ENCODE data around the gene ASTN1. TPM values are rescaled to one million over a fixed set of nuclear protein-coding genes. Genes with fewer than 3 reads are reported as not detected.

Gene ASTN1
- total and polyA plus RNA-seq, 4 experiments from 2014 or later, result not detected

- ChIA-PET POLR2A (ENCODE audit: partially characterized antibody) (no interaction called here), CTCF (ENCODE audit: partially characterized antibody) (no interaction called here)
- peaks cover 0 to 10% (median 4%) of the 10 kb centered on the region in 8 donors for H3K9me3 Mint-ChIP-seq
- no peak overlapping the region for H3K27ac Mint-ChIP-seq
- Histone ChIP-seq H3K9me3 (ENCODE audit: control insufficient read depth in 1 of 2, low read length in 2 of 2) (no peaks in the 10 kb centered on the region), H3K27me3 (ENCODE audit: insufficient read depth, low read length) (no peaks in the 10 kb centered on the region), H3K4me1 (ENCODE audit: insufficient read depth, low read length) (no peaks in the 10 kb centered on the region), H3K27ac (ENCODE audit: low read depth, low read length) (no peak overlapping the region), H3K36me3 (ENCODE audit: insufficient read depth, low read length) (no peaks in the 10 kb centered on the region), H3K4me3 (ENCODE audit: low read length in 2 of 2) (no peak overlapping the region)
- H3K4me1 Mint-ChIP-seq, result peaks cover 0 to 2% (median 0%) of the 10 kb centered on the region in 4 donors
- H3K4me3 Mint-ChIP-seq, result no peak overlapping the region
- H3K27me3 Mint-ChIP-seq, result peaks cover 12 to 16% of the 10 kb centered on the region in 2 donors
- H3K36me3 Mint-ChIP-seq, result no peaks in the 10 kb centered on the region
- DNase-seq, result no peak
- intact Hi-C loops (cut with micrococcal nuclease), result no loop called here
Observed at GRCh38 chr1:177174921-177175634, 10.6 kb upstream of the ASTN1 start.

GRCh38 chr1:177173976-177174375 lies 9.5 kb upstream of the ASTN1 start:
- Mint-ChIP-seq H3K27me3 (peaks cover 11 to 14% of the 10 kb centered on the region in 2 donors), H3K36me3 (no peaks in the 10 kb centered on the region), H3K9me3 (peaks cover 0 to 10% (median 4%) of the 10 kb centered on the region in 8 donors), H3K27ac (no peak overlapping the region), H3K4me1 (peaks cover 0 to 2% (median 0%) of the 10 kb centered on the region in 4 donors), H3K4me3 (no peak overlapping the region)
- no peak for DNase-seq
- H3K4me1 ChIP-seq (ENCODE audit: insufficient read depth, low read length), result no peaks in the 10 kb centered on the region
- no peak overlapping the region for H3K4me3 ChIP-seq (ENCODE audit: low read length in 2 of 2)
- CTCF ChIA-PET (ENCODE audit: partially characterized antibody), result interaction anchor here (0.7 kb wide), 1 partner anchor 9 kb away, joined by 3 read pairs; no protein-coding TSS in a partner anchor
- no peak overlapping the region for H3K27ac ChIP-seq (ENCODE audit: low read depth, low read length)
- no peaks in the 10 kb centered on the region for H3K9me3 ChIP-seq (ENCODE audit: control insufficient read depth in 1 of 2, low read length in 2 of 2)
- intact Hi-C loops (cut with micrococcal nuclease), result no loop called here
- no peaks in the 10 kb centered on the region for H3K36me3 ChIP-seq (ENCODE audit: insufficient read depth, low read length)
- H3K27me3 ChIP-seq (ENCODE audit: insufficient read depth, low read length), result no peaks in the 10 kb centered on the region
- POLR2A ChIA-PET (ENCODE audit: partially characterized antibody), result no interaction called here

GRCh38 chr1:177172866-177173265 lies 8.4 kb upstream of the ASTN1 start:
- POLR2A ChIA-PET (ENCODE audit: partially characterized antibody), result no interaction called here
- H3K4me3 Mint-ChIP-seq, result no peak overlapping the region
- H3K9me3 ChIP-seq (ENCODE audit: control insufficient read depth in 1 of 2, low read length in 2 of 2), result no peaks in the 10 kb centered on the region
- intact Hi-C loops (cut with micrococcal nuclease), result no loop called here
- H3K9me3 Mint-ChIP-seq, result peaks cover 0 to 7% (median 4%) of the 10 kb centered on the region in 8 donors
- H3K27ac Mint-ChIP-seq, result no peak overlapping the region
- no peak overlapping the region for H3K27ac ChIP-seq (ENCODE audit: low read depth, low read length)
- CTCF ChIA-PET (ENCODE audit: partially characterized antibody), result no interaction called here
- no peak overlapping the region for H3K4me3 ChIP-seq (ENCODE audit: low read length in 2 of 2)
- H3K4me1 Mint-ChIP-seq, result peaks cover 0 to 2% (median 0%) of the 10 kb centered on the region in 4 donors
- no peaks in the 10 kb centered on the region for H3K36me3 ChIP-seq (ENCODE audit: insufficient read depth, low read length)
- DNase-seq, result no peak
- no peaks in the 10 kb centered on the region for H3K36me3 Mint-ChIP-seq
- H3K4me1 ChIP-seq (ENCODE audit: insufficient read depth, low read length), result no peaks in the 10 kb centered on the region
- H3K27me3 ChIP-seq (ENCODE audit: insufficient read depth, low read length), result no peaks in the 10 kb centered on the region
- peaks cover 11 to 12% of the 10 kb centered on the region in 2 donors for H3K27me3 Mint-ChIP-seq

GRCh38 chr1:177172272-177172671 lies 7.8 kb upstream of the ASTN1 start:
- CTCF ChIA-PET (ENCODE audit: partially characterized antibody), result no interaction called here
- peaks cover 11 to 12% of the 10 kb centered on the region in 2 donors for H3K27me3 Mint-ChIP-seq
- H3K9me3 Mint-ChIP-seq, result peaks cover 0 to 7% (median 4%) of the 10 kb centered on the region in 8 donors
- H3K4me3 ChIP-seq (ENCODE audit: low read length in 2 of 2), result no peak overlapping the region
- no peaks in the 10 kb centered on the region for H3K27me3 ChIP-seq (ENCODE audit: insufficient read depth, low read length)
- H3K4me1 Mint-ChIP-seq, result peaks cover 0 to 2% (median 0%) of the 10 kb centered on the region in 4 donors
- H3K4me3 Mint-ChIP-seq, result peak overlapping the region in 1 of 8 donors; percentile 41
- POLR2A ChIA-PET (ENCODE audit: partially characterized antibody), result no interaction called here
- intact Hi-C loops (cut with micrococcal nuclease), result no loop called here
- H3K27ac Mint-ChIP-seq, result no peak overlapping the region
- no peak for DNase-seq
- H3K9me3 ChIP-seq (ENCODE audit: control insufficient read depth in 1 of 2, low read length in 2 of 2), result no peaks in the 10 kb centered on the region
- H3K27ac ChIP-seq (ENCODE audit: low read depth, low read length), result no peak overlapping the region
- no peaks in the 10 kb centered on the region for H3K36me3 Mint-ChIP-seq
- H3K4me1 ChIP-seq (ENCODE audit: insufficient read depth, low read length), result no peaks in the 10 kb centered on the region
- no peaks in the 10 kb centered on the region for H3K36me3 ChIP-seq (ENCODE audit: insufficient read depth, low read length)

GRCh38 chr1:177171536-177172123 lies 7.1 kb upstream of the ASTN1 start:
- no peaks in the 10 kb centered on the region for H3K4me1 ChIP-seq (ENCODE audit: insufficient read depth, low read length)
- Mint-ChIP-seq H3K27ac (no peak overlapping the region), H3K4me3 (no peak overlapping the region), H3K9me3 (peaks cover 0 to 7% (median 4%) of the 10 kb centered on the region in 8 donors), H3K4me1 (peaks cover 0 to 2% (median 0%) of the 10 kb centered on the region in 4 donors), H3K36me3 (no peaks in the 10 kb centered on the region), H3K27me3 (peaks cover 11 to 12% of the 10 kb centered on the region in 2 donors)
- H3K9me3 ChIP-seq (ENCODE audit: control insufficient read depth in 1 of 2, low read length in 2 of 2), result no peaks in the 10 kb centered on the region
- no peak overlapping the region for H3K27ac ChIP-seq (ENCODE audit: low read depth, low read length)
- no peak for DNase-seq
- intact Hi-C loops (cut with micrococcal nuclease), result no loop called here
- POLR2A ChIA-PET (ENCODE audit: partially characterized antibody), result no interaction called here
- CTCF ChIA-PET (ENCODE audit: partially characterized antibody), result no interaction called here
- H3K36me3 ChIP-seq (ENCODE audit: insufficient read depth, low read length), result no peaks in the 10 kb centered on the region
- H3K27me3 ChIP-seq (ENCODE audit: insufficient read depth, low read length), result no peaks in the 10 kb centered on the region
- H3K4me3 ChIP-seq (ENCODE audit: low read length in 2 of 2), result no peak overlapping the region

- no peak for DNase-seq
- H3K27me3 Mint-ChIP-seq, result peaks cover 11 to 12% of the 10 kb centered on the region in 2 donors
- intact Hi-C loops (cut with micrococcal nuclease), result no loop called here
- no peak within 1 kb of the TSS for H3K4me3 ChIP-seq (ENCODE audit: low read length in 2 of 2)
- CTCF ChIA-PET (ENCODE audit: partially characterized antibody), result no interaction called here
- no peaks in the 10 kb centered on the region for H3K36me3 ChIP-seq (ENCODE audit: insufficient read depth, low read length)
- peaks cover 0 to 7% (median 3%) of the 10 kb centered on the region in 8 donors for H3K9me3 Mint-ChIP-seq
- H3K9me3 ChIP-seq (ENCODE audit: control insufficient read depth in 1 of 2, low read length in 2 of 2), result no peaks in the 10 kb centered on the region
- POLR2A ChIA-PET (ENCODE audit: partially characterized antibody), result no interaction called here
- no peaks in the 10 kb centered on the region for H3K36me3 Mint-ChIP-seq
- H3K27ac Mint-ChIP-seq, result no peak within 1 kb of the TSS
- no peaks in the 10 kb centered on the region for H3K27me3 ChIP-seq (ENCODE audit: insufficient read depth, low read length)
- H3K4me1 ChIP-seq (ENCODE audit: insufficient read depth, low read length), result no peaks in the 10 kb centered on the region
- H3K27ac ChIP-seq (ENCODE audit: low read depth, low read length), result no peak within 1 kb of the TSS
- no peak within 1 kb of the TSS for H3K4me3 Mint-ChIP-seq
- peaks cover 0 to 2% (median 0%) of the 10 kb centered on the region in 4 donors for H3K4me1 Mint-ChIP-seq
Observed at GRCh38 chr1:177170756-177171535, 6.4 kb upstream of the ASTN1 start, which contains the start of gene BRINP2. TSS of gene BRINP2 (plus strand) at chr1:177170958. CDS start at chr1:177229877, 58,919 bp downstream.

- intact Hi-C loops (cut with micrococcal nuclease), result no loop called here
- Histone ChIP-seq H3K27me3 (ENCODE audit: insufficient read depth, low read length) (peaks cover 4% of the 10 kb centered on the region), H3K4me1 (ENCODE audit: insufficient read depth, low read length) (no peaks in the 10 kb centered on the region), H3K9me3 (ENCODE audit: control insufficient read depth in 1 of 2, low read length in 2 of 2) (no peaks in the 10 kb centered on the region), H3K4me3 (ENCODE audit: low read length in 2 of 2) (no peak overlapping the region), H3K36me3 (ENCODE audit: insufficient read depth, low read length) (no peaks in the 10 kb centered on the region), H3K27ac (ENCODE audit: low read depth, low read length) (no peak overlapping the region)
- POLR2A ChIA-PET (ENCODE audit: partially characterized antibody), result no interaction called here
- CTCF ChIA-PET (ENCODE audit: partially characterized antibody), result no interaction called here
- Mint-ChIP-seq H3K36me3 (peaks cover 0 to 5% of the 10 kb centered on the region in 2 donors), H3K27me3 (peaks cover 11 to 15% of the 10 kb centered on the region in 2 donors), H3K9me3 (peaks cover 0 to 9% (median 3%) of the 10 kb centered on the region in 8 donors), H3K27ac (no peak overlapping the region), H3K4me1 (peaks cover 0 to 6% (median 3%) of the 10 kb centered on the region in 4 donors), H3K4me3 (no peak overlapping the region)
- no peak for DNase-seq
Observed at GRCh38 chr1:177165069-177165439, 542 bp upstream of the ASTN1 start.

All from CD4-positive, alpha-beta memory T cell (primary cell).